ENCODE results near the gene ARHGAP42. TPM values are rescaled to one million over a fixed set of nuclear protein-coding genes. Genes with fewer than 3 reads are reported as not detected.

Gene ARHGAP42
- total and polyA plus RNA-seq, 3 donors from 2014 or later = 9.8 to 12.1 (median 10.4) TPM

GRCh38 chr11:100671471-100671870 lies 15.6 kb upstream of the ARHGAP42 start:
- 76 to 78% methylated on average over 6 of the region's 6 CpGs for WGBS, 2 donors
- H3K27ac ChIP-seq = no peak overlapping the region
- H3K27me3 ChIP-seq = no peaks in the 10 kb centered on the region
- H3K4me3 ChIP-seq = no peak overlapping the region
- H3K36me3 ChIP-seq (ENCODE audit: low read depth, missing control alignments) = no peaks in the 10 kb centered on the region
- H3K9me3 ChIP-seq = no peaks in the 10 kb centered on the region
- no peaks in the 10 kb centered on the region for H3K4me1 ChIP-seq
- no peak for DNase-seq
- intact Hi-C loops (cut with DNase I; ENCODE audit: low total_unique reads) = no loop called here
- TF ChIP-seq CTCF (IDR thresholded peaks at IDR 0.05) (no peak), POLR2A (IDR thresholded peaks at IDR 0.05) (no peak)

- DNase-seq = no peak
- H3K27ac ChIP-seq = no peak overlapping the region
- H3K27me3 ChIP-seq = no peaks in the 10 kb centered on the region
- intact Hi-C loops (cut with DNase I; ENCODE audit: low total_unique reads) = no loop called here
- 81 to 86% methylated on average over 3 of the region's 3 CpGs for WGBS, 2 donors
- H3K4me3 ChIP-seq = no peak overlapping the region
- H3K9me3 ChIP-seq = no peaks in the 10 kb centered on the region
- no peaks in the 10 kb centered on the region for H3K4me1 ChIP-seq
- no peaks in the 10 kb centered on the region for H3K36me3 ChIP-seq (ENCODE audit: low read depth, missing control alignments)
- TF ChIP-seq POLR2A (IDR thresholded peaks at IDR 0.05) (no peak), CTCF (IDR thresholded peaks at IDR 0.05) (no peak)
Measured at GRCh38 chr11:100672498-100673033, 14.5 kb upstream of the ARHGAP42 start.

GRCh38 chr11:100673063-100673462 lies 14.0 kb upstream of the ARHGAP42 start:
- Histone ChIP-seq H3K27me3 (no peaks in the 10 kb centered on the region), H3K4me1 (no peaks in the 10 kb centered on the region), H3K36me3 (ENCODE audit: low read depth, missing control alignments) (no peaks in the 10 kb centered on the region), H3K4me3 (no peak overlapping the region), H3K9me3 (no peaks in the 10 kb centered on the region), H3K27ac (no peak overlapping the region)
- WGBS, 2 donors = 85 to 95% methylated on average over 1 of the region's 1 CpG
- DNase-seq = no peak
- intact Hi-C loops (cut with DNase I; ENCODE audit: low total_unique reads) = no loop called here
- no peak for TF ChIP-seq POLR2A (IDR thresholded peaks at IDR 0.05)
- no peak for TF ChIP-seq CTCF (IDR thresholded peaks at IDR 0.05)

GRCh38 chr11:100674212-100674611 lies 12.9 kb upstream of the ARHGAP42 start:
- H3K9me3 ChIP-seq = no peaks in the 10 kb centered on the region
- no peak overlapping the region for H3K27ac ChIP-seq
- no peaks in the 10 kb centered on the region for H3K27me3 ChIP-seq
- H3K4me3 ChIP-seq = no peak overlapping the region
- no peak for DNase-seq
- H3K36me3 ChIP-seq (ENCODE audit: low read depth, missing control alignments) = no peaks in the 10 kb centered on the region
- no peaks in the 10 kb centered on the region for H3K4me1 ChIP-seq
- intact Hi-C loops (cut with DNase I; ENCODE audit: low total_unique reads) = no loop called here
- TF ChIP-seq CTCF (IDR thresholded peaks at IDR 0.05) = no peak
- TF ChIP-seq POLR2A (IDR thresholded peaks at IDR 0.05) = no peak
- WGBS, 2 donors = 90 to 95% methylated on average over 7 of the region's 7 CpGs

GRCh38 chr11:100675115-100675650 lies 11.9 kb upstream of the ARHGAP42 start:
- intact Hi-C loops (cut with DNase I; ENCODE audit: low total_unique reads) = no loop called here
- no peaks in the 10 kb centered on the region for H3K4me1 ChIP-seq
- no peaks in the 10 kb centered on the region for H3K27me3 ChIP-seq
- TF ChIP-seq CTCF (IDR thresholded peaks at IDR 0.05) (no peak), POLR2A (IDR thresholded peaks at IDR 0.05) (no peak)
- WGBS, 2 donors = 80 to 87% methylated on average over 4 of the region's 4 CpGs
- H3K36me3 ChIP-seq (ENCODE audit: low read depth, missing control alignments) = no peaks in the 10 kb centered on the region
- no peaks in the 10 kb centered on the region for H3K9me3 ChIP-seq
- DNase-seq = no peak
- H3K27ac ChIP-seq = no peak overlapping the region
- H3K4me3 ChIP-seq = no peak overlapping the region

All from testis (tissue), 3 donors.